MCF 10A (cell line): Measurements from ENCODE around the gene CGNL1. TPM values are rescaled to one million over a fixed set of nuclear protein-coding genes. Genes with fewer than 3 reads are reported as not detected.

Experiments
- BruUV-seq: library from RNA; stranded (reverse); fragments of 400-500 nt; replicated peaks from 2 replicates; lab custom pipeline; 2021; lab: Mats Ljungman, UMichigan
- CTCF ChIA-PET: fragments of 300-600 bp; sonication (Branson Sonifier 250); formaldehyde crosslinking; extraction: SDS; loops from one replicate; lab custom pipeline; 2021; ENCODE audit warnings: antibody characterized with exemption, inconsistent platforms; lab: Yijun Ruan, JAX
- POLR2A ChIA-PET: fragments of 300-600, 350-650 bp; sonication (Branson Sonifier 250); formaldehyde crosslinking; extraction: SDS; loops from one replicate; lab custom pipeline; 2020; ENCODE audit warnings: antibody characterized with exemption, inconsistent platforms; lab: Yijun Ruan, JAX
- DNase-seq: peaks from one replicate; pipeline ENCODE4 v3.0.0-alpha.2; 2018; ENCODE audit not compliant: unreplicated experiment
- H3K27ac Mint-ChIP-seq: one replicate; pipeline ENCODE4 v1.8.0; 2022; ENCODE audit warnings: mild to moderate bottlenecking, low read depth, mixed read lengths; ENCODE audit not compliant: unreplicated experiment
- H3K27me3 Mint-ChIP-seq: one replicate; pipeline ENCODE4 v1.8.0; 2022; ENCODE audit warnings: mixed read lengths; ENCODE audit not compliant: insufficient read depth, unreplicated experiment
- H3K36me3 Mint-ChIP-seq: one replicate; pipeline ENCODE4 v1.8.0; 2022; ENCODE audit warnings: mild to moderate bottlenecking, moderate library complexity, mixed read lengths; ENCODE audit not compliant: insufficient read depth, unreplicated experiment
- H3K4me1 Mint-ChIP-seq: one replicate; pipeline ENCODE4 v1.8.0; 2022; ENCODE audit warnings: mixed read lengths; ENCODE audit not compliant: insufficient read depth, unreplicated experiment
- H3K4me3 Mint-ChIP-seq: one replicate; pipeline ENCODE4 v1.8.0; 2022; ENCODE audit warnings: mild to moderate bottlenecking, moderate library complexity, mixed read lengths; ENCODE audit not compliant: unreplicated experiment
- H3K9me3 Mint-ChIP-seq: one replicate; pipeline ENCODE4 v1.8.0; 2022; ENCODE audit warnings: mixed read lengths; ENCODE audit not compliant: unreplicated experiment
- intact Hi-C: fragments of 100-400 bp; cut with micrococcal nuclease; formaldehyde crosslinking; loops from 2 replicates; pipeline ENCODE4 v1.14.1; 2022
- total RNA-seq: library from RNA; stranded (reverse); gene quantifications from 2 replicates; pipeline ENCODE4 v1.2.3, GENCODE V29; 2022
- TF ChIP-seq, protein P1 (sequence below): fragments of 200-600 bp; IDR thresholded peaks from one replicate; pipeline ENCODE4 v1.8.0; 2022; ENCODE audit warnings: antibody characterized with exemption, mild to moderate bottlenecking; ENCODE audit not compliant: unreplicated experiment

The CGNL1 gene
- total RNA-seq, 1 experiment from 2014 or later = 0.05 TPM

- POLR2A ChIA-PET = interaction anchor here (0.7 kb wide), 1 partner anchor 81 kb away, joined by 3 read pairs; no protein-coding TSS in a partner anchor
- no peak overlapping the region for H3K4me3 Mint-ChIP-seq
- intact Hi-C loops = no loop called here
- peaks cover 11% of the 10 kb centered on the region for H3K27me3 Mint-ChIP-seq
- CTCF ChIA-PET = interaction anchor here (0.6 kb wide), 2 partner anchors 9 to 19 kb away, joined by 3 to 4 read pairs; no protein-coding TSS in a partner anchor
- H3K9me3 Mint-ChIP-seq = no peaks in the 10 kb centered on the region
- no TSS peak for BruUV-seq
- TF ChIP-seq, protein P1, sequence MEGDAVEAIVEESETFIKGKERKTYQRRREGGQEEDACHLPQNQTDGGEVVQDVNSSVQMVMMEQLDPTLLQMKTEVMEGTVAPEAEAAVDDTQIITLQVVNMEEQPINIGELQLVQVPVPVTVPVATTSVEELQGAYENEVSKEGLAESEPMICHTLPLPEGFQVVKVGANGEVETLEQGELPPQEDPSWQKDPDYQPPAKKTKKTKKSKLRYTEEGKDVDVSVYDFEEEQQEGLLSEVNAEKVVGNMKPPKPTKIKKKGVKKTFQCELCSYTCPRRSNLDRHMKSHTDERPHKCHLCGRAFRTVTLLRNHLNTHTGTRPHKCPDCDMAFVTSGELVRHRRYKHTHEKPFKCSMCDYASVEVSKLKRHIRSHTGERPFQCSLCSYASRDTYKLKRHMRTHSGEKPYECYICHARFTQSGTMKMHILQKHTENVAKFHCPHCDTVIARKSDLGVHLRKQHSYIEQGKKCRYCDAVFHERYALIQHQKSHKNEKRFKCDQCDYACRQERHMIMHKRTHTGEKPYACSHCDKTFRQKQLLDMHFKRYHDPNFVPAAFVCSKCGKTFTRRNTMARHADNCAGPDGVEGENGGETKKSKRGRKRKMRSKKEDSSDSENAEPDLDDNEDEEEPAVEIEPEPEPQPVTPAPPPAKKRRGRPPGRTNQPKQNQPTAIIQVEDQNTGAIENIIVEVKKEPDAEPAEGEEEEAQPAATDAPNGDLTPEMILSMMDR = no peak
- DNase-seq = no peak
- H3K36me3 Mint-ChIP-seq = peaks cover 6% of the 10 kb centered on the region
- H3K27ac Mint-ChIP-seq = no peak overlapping the region
- H3K4me1 Mint-ChIP-seq = peaks cover 7% of the 10 kb centered on the region
Observed at GRCh38 chr15:57440799-57441198, 64.5 kb downstream of the CGNL1 start.

- no peak overlapping the region for H3K27ac Mint-ChIP-seq
- CTCF ChIA-PET = interaction anchor here (0.6 to 0.7 kb wide), 2 partner anchors 1409 to 1876 kb away, joined by 3 to 4 read pairs; no protein-coding TSS in a partner anchor
- no peak overlapping the region for H3K4me3 Mint-ChIP-seq
- TF ChIP-seq, protein P1 = no peak
- no peaks in the 10 kb centered on the region for H3K27me3 Mint-ChIP-seq
- BruUV-seq = no TSS peak
- H3K4me1 Mint-ChIP-seq = peaks cover 8% of the 10 kb centered on the region
- no peaks in the 10 kb centered on the region for H3K9me3 Mint-ChIP-seq
- DNase-seq = no peak
- POLR2A ChIA-PET = no interaction called here
- H3K36me3 Mint-ChIP-seq = peaks cover 6% of the 10 kb centered on the region
- intact Hi-C loops = no loop called here
Observed at GRCh38 chr15:57442335-57442734, 66.0 kb downstream of the CGNL1 start.

GRCh38 chr15:57443486-57443885 lies 67.2 kb downstream of the CGNL1 start:
- H3K9me3 Mint-ChIP-seq = no peaks in the 10 kb centered on the region
- no TSS peak for BruUV-seq
- POLR2A ChIA-PET = no interaction called here
- H3K27ac Mint-ChIP-seq = no peak overlapping the region
- intact Hi-C loops = no loop called here
- H3K27me3 Mint-ChIP-seq = no peaks in the 10 kb centered on the region
- no peak for DNase-seq
- H3K4me3 Mint-ChIP-seq = no peak overlapping the region
- peaks cover 6% of the 10 kb centered on the region for H3K36me3 Mint-ChIP-seq
- TF ChIP-seq, protein P1 = no peak
- H3K4me1 Mint-ChIP-seq = peaks cover 8% of the 10 kb centered on the region
- CTCF ChIA-PET = interaction anchor here (0.5 kb wide), 1 partner anchor 75 kb away, joined by 6 read pairs; no protein-coding TSS in a partner anchor

GRCh38 chr15:57444877-57445513 lies 68.7 kb downstream of the CGNL1 start:
- BruUV-seq = no TSS peak
- intact Hi-C loops = no loop called here
- TF ChIP-seq, protein P1 = no peak
- H3K4me1 Mint-ChIP-seq = peaks cover 8% of the 10 kb centered on the region
- H3K4me3 Mint-ChIP-seq = no peak overlapping the region
- CTCF ChIA-PET = interaction anchor here (0.9 to 1.4 kb wide), 3 partner anchors 82 to 105 kb away, joined by 3 read pairs; no protein-coding TSS in a partner anchor
- peak; percentile 44 for DNase-seq
- no peaks in the 10 kb centered on the region for H3K27me3 Mint-ChIP-seq
- H3K9me3 Mint-ChIP-seq = no peaks in the 10 kb centered on the region
- peaks cover 6% of the 10 kb centered on the region for H3K36me3 Mint-ChIP-seq
- POLR2A ChIA-PET = interaction anchor here (0.6 kb wide), 2 partner anchors 17 to 74 kb away, joined by 3 read pairs; no protein-coding TSS in a partner anchor
- H3K27ac Mint-ChIP-seq = no peak overlapping the region
